SK-N-SH (cell line): Measurements from ENCODE around the gene KLK14. TPM values are rescaled to one million over a fixed set of nuclear protein-coding genes. Genes with fewer than 3 reads are reported as not detected.

Experiments
- CTCF ChIA-PET: fragments of 300-600, 350-600 bp; formaldehyde crosslinking; extraction: SDS; loops from one replicate; lab custom pipeline; 2021; lab: Yijun Ruan, JAX
- POLR2A ChIA-PET: fragments of 350-600 bp; sonication (Branson Sonifier 250); formaldehyde crosslinking; extraction: SDS; loops from one replicate; lab custom pipeline; 2020; ENCODE audit warnings: antibody characterized with exemption, inconsistent platforms; lab: Yijun Ruan, JAX
- DNase-seq: peaks from one replicate; pipeline ENCODE4 v3.0.0; 2012
- H2AFZ ChIP-seq: fragments of 200-600 bp; sonication (generic); 2 replicates; pipeline ENCODE4 v1.8.1; 2016; ENCODE audit warnings: antibody characterized with exemption, mild to moderate bottlenecking, low read depth
- H3F3A ChIP-seq: fragments of 200-600 bp; sonication (generic); replicated peaks from 2 replicates; pipeline ENCODE3; 2016; ENCODE audit warnings: antibody characterized with exemption, mild to moderate bottlenecking; ENCODE audit not compliant: insufficient read depth
- H3K27ac ChIP-seq, 2 experiments: fragments of 200-500 bp in 1 of 2; fragments of 200-600 bp in 1 of 2; sonication (Bioruptor generic) in 1 of 2; sonication (generic), shearing (Covaris generic) in 1 of 2; 2 replicates each; pipeline versions ENCODE4 v1.5.1 to v1.6.1; 2014 to 2016; ENCODE audit warnings: low read depth in 2 of 2, inconsistent platforms in 1 of 2, low read length in 1 of 2, mild to moderate bottlenecking in 1 of 2, mixed read lengths in 1 of 2
- H3K27me3 ChIP-seq: fragments of 200-600 bp; sonication (generic), shearing (Covaris generic); 2 replicates; pipeline ENCODE4 v1.6.1; 2016; ENCODE audit warnings: mixed run types; ENCODE audit not compliant: insufficient read depth
- H3K36me3 ChIP-seq, 2 experiments: fragments of 200-500 bp in 1 of 2; fragments of 200-600 bp in 1 of 2; sonication (Bioruptor generic) in 1 of 2; sonication (generic) in 1 of 2; replicated peaks in 1 of 2; 2 replicates each; pipeline versions ENCODE3 to v1.5.1; 2014 to 2016; ENCODE audit warnings: low read length in 1 of 2, mild to moderate bottlenecking in 1 of 2; ENCODE audit not compliant: insufficient read depth in 2 of 2, control insufficient read depth in 1 of 2
- H3K4me1 ChIP-seq, 2 experiments: fragments of 200-500 bp in 1 of 2; fragments of 200-600 bp in 1 of 2; sonication (Bioruptor generic) in 1 of 2; sonication (generic), shearing (Covaris generic) in 1 of 2; 2 replicates each; pipeline versions ENCODE4 v1.5.1 to v1.6.1; 2014 to 2016; ENCODE audit warnings: low read depth in 1 of 2, low read length in 1 of 2, mixed run types in 1 of 2; ENCODE audit not compliant: insufficient read depth in 2 of 2, control insufficient read depth in 1 of 2
- H3K4me2 ChIP-seq: fragments of 200-600 bp; sonication (generic), shearing (Covaris generic); 2 replicates; pipeline ENCODE4 v1.6.1; 2017; ENCODE audit warnings: mixed run types
- H3K4me3 ChIP-seq, 2 experiments: fragments of 200-500 bp in 1 of 2; fragments of 200-600 bp in 1 of 2; sonication (Bioruptor generic) in 1 of 2; sonication (generic), shearing (Covaris generic) in 1 of 2; 2 replicates each; pipeline versions ENCODE4 v1.5.1 to v1.8.1; 2014 to 2016; ENCODE audit warnings: low read depth in 2 of 2, inconsistent platforms in 1 of 2, low read length in 1 of 2, mild to moderate bottlenecking in 1 of 2, mixed read lengths in 1 of 2, moderate library complexity in 1 of 2
- H3K79me2 ChIP-seq: fragments of 200-600 bp; sonication (generic); 2 replicates; pipeline ENCODE4 v1.8.1; 2017; ENCODE audit warnings: mild to moderate bottlenecking; ENCODE audit not compliant: insufficient read depth
- H3K9ac ChIP-seq: fragments of 200-600 bp; sonication (generic); 2 replicates; pipeline ENCODE4 v1.6.1; 2017; ENCODE audit warnings: mixed run types
- H3K9me2 ChIP-seq: fragments of 200-600 bp; sonication (generic); 2 replicates; pipeline ENCODE4 v1.6.1; 2017; ENCODE audit warnings: mixed run types
- H3K9me3 ChIP-seq: fragments of 200-600 bp; sonication (generic); 2 replicates; pipeline ENCODE4 v1.6.1; 2017; ENCODE audit warnings: mixed run types, mild to moderate bottlenecking, moderate library complexity
- H4K20me1 ChIP-seq: fragments of 200-600 bp; sonication (generic); 2 replicates; pipeline ENCODE4 v1.6.1; 2017; ENCODE audit warnings: mild to moderate bottlenecking, mixed run types; ENCODE audit not compliant: insufficient read depth
- CHD2 ChIP-seq: fragments of 150-350 bp; IDR thresholded peaks from 2 replicates; pipeline ENCODE4 v1.6.1; 2018; ENCODE audit warnings: low read length; ENCODE audit not compliant: partially characterized antibody
- ELF1 ChIP-seq: IDR thresholded peaks from 2 replicates; pipeline ENCODE4 v1.4.0; 2012
- EP300 ChIP-seq, 2 experiments: IDR thresholded peaks; 2 replicates each; pipeline versions ENCODE4 v1.4.0 to v1.6.1; 2012; ENCODE audit warnings: borderline replicate concordance in 1 of 2, low read depth in 1 of 2, low read length in 1 of 2
- EZH2phosphoT487 ChIP-seq: fragments of 200-600 bp; sonication (generic); IDR thresholded peaks from 2 replicates; pipeline ENCODE4 v1.6.1; 2017; ENCODE audit warnings: low read depth, mixed run types, mild to moderate bottlenecking, antibody characterized with exemption, moderate library complexity, borderline replicate concordance
- FOSL2 ChIP-seq: IDR thresholded peaks from 2 replicates; pipeline ENCODE4 v1.4.0; 2012; ENCODE audit warnings: low read depth, mild to moderate bottlenecking, moderate library complexity, borderline replicate concordance
- FOXM1 ChIP-seq: IDR thresholded peaks from 2 replicates; pipeline ENCODE4 v1.4.0; 2012; ENCODE audit warnings: low read depth, mild to moderate bottlenecking
- GABPA ChIP-seq: IDR thresholded peaks from 2 replicates; pipeline ENCODE4 v1.4.0; 2012; ENCODE audit warnings: low read depth, mild to moderate bottlenecking
- GATA2 ChIP-seq: sonication (generic); formaldehyde crosslinking; IDR thresholded peaks from 2 replicates; pipeline ENCODE4 v1.5.0; 2020; ENCODE audit warnings: mild to moderate bottlenecking, missing genetic modification reagents
- MEF2A ChIP-seq: IDR thresholded peaks from 2 replicates; pipeline ENCODE4 v1.4.0; 2012; ENCODE audit warnings: low read depth, borderline replicate concordance
- NFIC ChIP-seq: IDR thresholded peaks from 2 replicates; pipeline ENCODE4 v1.4.0; 2012; ENCODE audit warnings: borderline replicate concordance
- NRF1 ChIP-seq: IDR thresholded peaks from 2 replicates; pipeline ENCODE4 v1.6.1; 2012; ENCODE audit warnings: low read depth, mild to moderate bottlenecking, low read length
- POLR2AphosphoS5 ChIP-seq: IDR thresholded peaks from 2 replicates; pipeline ENCODE4 v1.6.1; 2012; ENCODE audit warnings: low read depth, low read length
- RCOR1 ChIP-seq: fragments of 150-350 bp; IDR thresholded peaks from 2 replicates; pipeline ENCODE4 v1.6.1; 2017; ENCODE audit warnings: antibody characterized with exemption, low read length
- RXRA ChIP-seq: IDR thresholded peaks from 2 replicates; pipeline ENCODE4 v1.4.0; 2012; ENCODE audit warnings: low read depth, mild to moderate bottlenecking, borderline replicate concordance
- SIN3A ChIP-seq: IDR thresholded peaks from 2 replicates; pipeline ENCODE4 v1.6.1; 2012; ENCODE audit warnings: low read depth, mild to moderate bottlenecking, low read length, moderate library complexity, borderline replicate concordance
- TCF12 ChIP-seq: IDR thresholded peaks from 2 replicates; pipeline ENCODE4 v1.4.0; 2012
- TEAD4 ChIP-seq: IDR thresholded peaks from 2 replicates; pipeline ENCODE4 v1.4.0; 2012; ENCODE audit warnings: mild to moderate bottlenecking, borderline replicate concordance; ENCODE audit not compliant: insufficient read depth
- YY1 ChIP-seq: IDR thresholded peaks from 2 replicates; pipeline ENCODE4 v1.4.0; 2012; ENCODE audit warnings: low read depth, mild to moderate bottlenecking
- WGBS: methylation state at CpG from one replicate; pipeline ENCODE4 v1.1.6; 2017; ENCODE audit warnings: low lambda C conversion rate; 5-methylcytosine and 5-hydroxymethylcytosine counted together
- polyA plus RNA-seq, 3 experiments: library from polyadenylated mRNA; depleted of rRNA; stranded (reverse); fragments of >200 nt; gene quantifications; 2 replicates each; pipeline ENCODE4 v1.2.3, GENCODE V29; 2012
- TF ChIP-seq, protein P1 (sequence below): IDR thresholded peaks from 2 replicates; pipeline ENCODE4 v1.4.0; 2012; ENCODE audit warnings: low read depth
- TF ChIP-seq, protein P2 (sequence below): fragments of 150-350 bp; IDR thresholded peaks from 2 replicates; pipeline ENCODE4 v1.6.1; 2016; ENCODE audit warnings: mild to moderate bottlenecking, low read depth, low read length
- TF ChIP-seq, protein P3 (sequence below): IDR thresholded peaks from 2 replicates; pipeline ENCODE4 v1.4.0; 2012; ENCODE audit warnings: low read depth, borderline replicate concordance
- TF ChIP-seq, protein P4 (sequence below): fragments of 150-350 bp; IDR thresholded peaks from 2 replicates; pipeline ENCODE4 v1.6.1; 2017; ENCODE audit warnings: antibody characterized with exemption, low read length, low read depth, borderline replicate concordance

Gene KLK14
- polyA plus RNA-seq, 1 of the 3 experiments (the other 2 are of a cell fraction), result 0.26 TPM

DNA sequence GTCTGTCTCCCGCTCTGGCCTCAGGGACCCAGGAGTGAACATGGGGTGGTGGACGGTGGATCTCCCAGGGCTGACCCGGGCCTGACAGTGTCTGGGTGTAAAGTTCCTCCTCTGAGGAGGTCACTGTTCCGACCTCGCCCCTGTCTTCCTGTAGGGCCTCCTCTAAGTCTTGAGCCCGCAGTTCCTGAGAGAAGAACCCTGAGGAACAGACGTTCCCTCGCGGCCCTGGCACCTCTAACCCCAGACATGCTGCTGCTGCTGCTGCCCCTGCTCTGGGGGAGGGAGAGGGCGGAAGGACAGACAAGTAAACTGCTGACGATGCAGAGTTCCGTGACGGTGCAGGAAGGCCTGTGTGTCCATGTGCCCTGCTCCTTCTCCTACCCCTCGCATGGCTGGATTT, 42.0 kb upstream of the KLK14 start, which contains the start of gene SIGLEC9:
Gene SIGLEC9 (plus strand): TSS at position 178 of the 400 bp plus-strand sequence. CDS start 69 bp downstream, at position 247.
- POLR2A ChIA-PET, result no interaction called here
- no peak within 1 kb of the TSS for H3K27ac ChIP-seq

DNA sequence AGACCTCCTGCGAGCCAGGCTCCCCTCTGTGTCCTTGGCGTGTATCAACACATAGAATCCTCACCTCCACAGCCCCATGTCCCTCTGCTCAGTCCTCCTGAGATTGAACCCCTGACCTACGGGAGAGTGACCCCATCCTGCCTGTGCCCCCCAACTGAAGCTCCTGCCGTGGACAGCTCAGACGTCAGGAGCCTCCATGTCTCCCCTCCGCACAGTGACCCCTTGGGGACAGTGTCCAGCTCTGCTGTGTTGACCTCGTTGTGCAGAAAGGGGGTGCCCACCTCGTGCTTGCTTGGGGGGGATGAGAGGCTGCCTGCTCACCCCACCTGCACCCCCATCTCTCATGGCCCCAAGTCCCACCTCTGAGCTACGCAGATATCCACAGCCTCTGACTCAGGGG, 41.5 kb upstream of the KLK14 start:
- TF ChIP-seq, protein P1, sequence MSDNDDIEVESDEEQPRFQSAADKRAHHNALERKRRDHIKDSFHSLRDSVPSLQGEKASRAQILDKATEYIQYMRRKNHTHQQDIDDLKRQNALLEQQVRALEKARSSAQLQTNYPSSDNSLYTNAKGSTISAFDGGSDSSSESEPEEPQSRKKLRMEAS, result no peak
- TF ChIP-seq SIN3A (no peak), CHD2 (no peak), YY1 (no peak), GABPA (no peak), FOXM1 (no peak), RXRA (no peak), TEAD4 (no peak), GATA2 (CRISPR knock-in tag) (no peak), NFIC (no peak)
- TF ChIP-seq, protein P2, sequence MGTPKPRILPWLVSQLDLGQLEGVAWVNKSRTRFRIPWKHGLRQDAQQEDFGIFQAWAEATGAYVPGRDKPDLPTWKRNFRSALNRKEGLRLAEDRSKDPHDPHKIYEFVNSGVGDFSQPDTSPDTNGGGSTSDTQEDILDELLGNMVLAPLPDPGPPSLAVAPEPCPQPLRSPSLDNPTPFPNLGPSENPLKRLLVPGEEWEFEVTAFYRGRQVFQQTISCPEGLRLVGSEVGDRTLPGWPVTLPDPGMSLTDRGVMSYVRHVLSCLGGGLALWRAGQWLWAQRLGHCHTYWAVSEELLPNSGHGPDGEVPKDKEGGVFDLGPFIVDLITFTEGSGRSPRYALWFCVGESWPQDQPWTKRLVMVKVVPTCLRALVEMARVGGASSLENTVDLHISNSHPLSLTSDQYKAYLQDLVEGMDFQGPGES, result no peak
- WGBS, result 24% methylated on average over 6 of the region's 9 CpGs
- H3K9me2 ChIP-seq, result no peaks in the 10 kb centered on the region
- no peaks in the 10 kb centered on the region for H3K9me3 ChIP-seq
- ChIA-PET CTCF (no interaction called here), POLR2A (no interaction called here)
- H3K79me2 ChIP-seq, result no peaks in the 10 kb centered on the region
- H3K27me3 ChIP-seq, result peaks cover 67% of the 10 kb centered on the region
- no peak overlapping the region for H2AFZ ChIP-seq
- no peak overlapping the region for H3K9ac ChIP-seq
- no peaks in the 10 kb centered on the region for H3F3A ChIP-seq
- H3K27ac ChIP-seq, result no peak overlapping the region
- H3K4me3 ChIP-seq, result no peak overlapping the region
- no peak overlapping the region for H3K4me2 ChIP-seq
- DNase-seq, result no peak
- H3K36me3 ChIP-seq, result no peaks in the 10 kb centered on the region
- H4K20me1 ChIP-seq, result no peaks in the 10 kb centered on the region
- H3K4me1 ChIP-seq, result no peaks in the 10 kb centered on the region

More for the DNA sequence above, 42.0 kb upstream of the KLK14 start, which contains the start of gene SIGLEC9:
- DNase-seq, result no peak
- 39% methylated on average over 11 of the region's 14 CpGs for WGBS
- H3K36me3 ChIP-seq, result no peaks in the 10 kb centered on the region
- TF ChIP-seq, protein P3, sequence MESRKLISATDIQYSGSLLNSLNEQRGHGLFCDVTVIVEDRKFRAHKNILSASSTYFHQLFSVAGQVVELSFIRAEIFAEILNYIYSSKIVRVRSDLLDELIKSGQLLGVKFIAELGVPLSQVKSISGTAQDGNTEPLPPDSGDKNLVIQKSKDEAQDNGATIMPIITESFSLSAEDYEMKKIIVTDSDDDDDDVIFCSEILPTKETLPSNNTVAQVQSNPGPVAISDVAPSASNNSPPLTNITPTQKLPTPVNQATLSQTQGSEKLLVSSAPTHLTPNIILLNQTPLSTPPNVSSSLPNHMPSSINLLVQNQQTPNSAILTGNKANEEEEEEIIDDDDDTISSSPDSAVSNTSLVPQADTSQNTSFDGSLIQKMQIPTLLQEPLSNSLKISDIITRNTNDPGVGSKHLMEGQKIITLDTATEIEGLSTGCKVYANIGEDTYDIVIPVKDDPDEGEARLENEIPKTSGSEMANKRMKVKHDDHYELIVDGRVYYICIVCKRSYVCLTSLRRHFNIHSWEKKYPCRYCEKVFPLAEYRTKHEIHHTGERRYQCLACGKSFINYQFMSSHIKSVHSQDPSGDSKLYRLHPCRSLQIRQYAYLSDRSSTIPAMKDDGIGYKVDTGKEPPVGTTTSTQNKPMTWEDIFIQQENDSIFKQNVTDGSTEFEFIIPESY, result no peak
- TF ChIP-seq FOSL2 (no peak), EZH2phosphoT487 (no peak), RCOR1 (no peak), TCF12 (no peak), NRF1 (no peak), RXRA (no peak), MEF2A (no peak), GATA2 (CRISPR knock-in tag) (no peak), EP300 (IDR thresholded peaks at IDR 0.05; ENCODE audit: borderline replicate concordance in 1 of 2, low read depth in 1 of 2, low read length in 1 of 2) (no peak), ELF1 (no peak), SIN3A (no peak), POLR2AphosphoS5 (no peak)
- TF ChIP-seq, protein P4, sequence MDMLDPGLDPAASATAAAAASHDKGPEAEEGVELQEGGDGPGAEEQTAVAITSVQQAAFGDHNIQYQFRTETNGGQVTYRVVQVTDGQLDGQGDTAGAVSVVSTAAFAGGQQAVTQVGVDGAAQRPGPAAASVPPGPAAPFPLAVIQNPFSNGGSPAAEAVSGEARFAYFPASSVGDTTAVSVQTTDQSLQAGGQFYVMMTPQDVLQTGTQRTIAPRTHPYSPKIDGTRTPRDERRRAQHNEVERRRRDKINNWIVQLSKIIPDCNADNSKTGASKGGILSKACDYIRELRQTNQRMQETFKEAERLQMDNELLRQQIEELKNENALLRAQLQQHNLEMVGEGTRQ, result no peak
- TF ChIP-seq, protein P1, result no peak
- TF ChIP-seq, protein P2, result no peak
- no peaks in the 10 kb centered on the region for H3F3A ChIP-seq
- H3K4me2 ChIP-seq, result no peak within 1 kb of the TSS
- H3K4me3 ChIP-seq, result no peak within 1 kb of the TSS
- peaks cover 72% of the 10 kb centered on the region for H3K27me3 ChIP-seq
- no peaks in the 10 kb centered on the region for H3K4me1 ChIP-seq
- no peaks in the 10 kb centered on the region for H3K79me2 ChIP-seq
- H3K9me3 ChIP-seq, result no peaks in the 10 kb centered on the region
- no peaks in the 10 kb centered on the region for H4K20me1 ChIP-seq
- CTCF ChIA-PET, result no interaction called here
- H3K9me2 ChIP-seq, result no peaks in the 10 kb centered on the region
- H2AFZ ChIP-seq, result no peak within 1 kb of the TSS
- no peak within 1 kb of the TSS for H3K9ac ChIP-seq
